ENCODE data around the gene BSG. TPM values are rescaled to one million over a fixed set of nuclear protein-coding genes. Genes with fewer than 3 reads are reported as not detected.

The BSG gene
- total and polyA plus RNA-seq, 2 experiments from 2014 or later: 957 to 973 TPM

GRCh38 chr19:579111-579841, 6.9 kb downstream of the BSG start (continued):
- no peak for TF ChIP-seq ZNF462 (CRISPR knock-in tag; IDR thresholded peaks at IDR 0.05)
- TF ChIP-seq ETS1 (IDR thresholded peaks at IDR 0.05): no peak
- no peak for TF ChIP-seq EZH2phosphoT487 (IDR thresholded peaks at IDR 0.05; ENCODE audit: unreplicated experiment)
- no peak for TF ChIP-seq CREB1 (CRISPR knock-in tag; IDR thresholded peaks at IDR 0.05; ENCODE audit: low read depth)
- TF ChIP-seq STAT1 (IDR thresholded peaks at IDR 0.05; ENCODE audit: unreplicated experiment): no peak
- no peak for TF ChIP-seq ZNF331 (CRISPR knock-in tag; IDR thresholded peaks at IDR 0.05; ENCODE audit: low read depth)
- no peak for TF ChIP-seq POLR2AphosphoS5 (IDR thresholded peaks at IDR 0.05; ENCODE audit: low read depth)
- no peak for TF ChIP-seq EZH2 (IDR thresholded peaks at IDR 0.05; ENCODE audit: low read depth, unreplicated experiment)
- no peak for TF ChIP-seq JUNB (IDR thresholded peaks at IDR 0.05; ENCODE audit: unreplicated experiment)
